A549 (cell line): ENCODE measurements around the gene MAPK12. TPM values are rescaled to one million over a fixed set of nuclear protein-coding genes. Genes with fewer than 3 reads are reported as not detected.
A peak's percentile ranks its signal among the peaks of the same experiment; 100 is the strongest.

ENCODE experiments used
- ATAC-seq, 2 experiments: fragments of 200-7000 bp in 1 of 2; fragments of >200 bp in 1 of 2; cut with Nextera tagmentation in 1 of 2; cut with Tn5 transposase in 1 of 2; 3 replicates each; pipeline versions ENCODE4 v1.8.0 to v1.9.1; 2018 to 2020; ENCODE audit warnings: mild to moderate bottlenecking in 1 of 2, moderate library complexity in 1 of 2
- CTCF ChIA-PET: fragments of 300-600 bp; sonication (Branson Sonifier 250); formaldehyde crosslinking; extraction: SDS; loops from one replicate; lab custom pipeline; 2021; ENCODE audit warnings: antibody characterized with exemption, inconsistent platforms; lab: Yijun Ruan, JAX
- POLR2A ChIA-PET: fragments of 350-600 bp; formaldehyde crosslinking; extraction: SDS; loops from one replicate; lab custom pipeline; 2021; ENCODE audit warnings: antibody characterized with exemption, inconsistent platforms; lab: Yijun Ruan, JAX
- DNase-seq, 2 experiments: peaks; one replicate each; pipeline versions ENCODE4 v3.0.0 to v3.0.0-alpha.2; 2011 to 2016; ENCODE audit warnings: low read depth in 1 of 2, low spot score in 1 of 2
- FAIRE-seq: peaks from 2 replicates; lab custom pipeline; 2011; peaks lifted over from hg19 to GRCh38; lab: Jason Lieb, UNC
- H3K27ac ChIP-seq, 2 experiments: fragments of >200 bp; sonication (Bioruptor Twin); formaldehyde crosslinking; 3 replicates each; pipeline ENCODE4 v1.5.1; 2016 to 2017
- H3K4me1 ChIP-seq: fragments of >200 bp; sonication (Bioruptor Twin); formaldehyde crosslinking; 3 replicates; pipeline ENCODE4 v1.6.1; 2016
- H3K4me2 ChIP-seq: fragments of >200 bp; sonication (Bioruptor Twin); formaldehyde crosslinking; 3 replicates; pipeline ENCODE4 v1.6.1; 2016
- H3K4me3 ChIP-seq: fragments of >200 bp; sonication (Bioruptor Twin); formaldehyde crosslinking; 3 replicates; pipeline ENCODE4 v1.5.1; 2016
- H3K9me3 ChIP-seq: fragments of >200 bp; sonication (Bioruptor Twin); formaldehyde crosslinking; 3 replicates; pipeline ENCODE4 v1.6.1; 2016
- CHD2 ChIP-seq: fragments of 150-350 bp; IDR thresholded peaks from 2 replicates; pipeline ENCODE4 v1.6.1; 2014; ENCODE audit warnings: low read length; ENCODE audit not compliant: partially characterized antibody
- EHF ChIP-seq: fragments of 250-450 bp; sonication (Bioruptor Pico); IDR thresholded peaks from 2 replicates; pipeline ENCODE4 v1.5.0; 2020; ENCODE audit warnings: mild to moderate bottlenecking
- EHMT2 ChIP-seq: fragments of 200-600 bp; sonication (generic); IDR thresholded peaks from 2 replicates; pipeline ENCODE4 v1.6.1; 2016; ENCODE audit warnings: antibody characterized with exemption, low read depth, mild to moderate bottlenecking, moderate library complexity
- HDAC2 ChIP-seq: fragments of 200-600 bp; sonication (generic); IDR thresholded peaks from 2 replicates; pipeline ENCODE4 v1.6.1; 2016
- HEYL ChIP-seq: fragments of 250-450 bp; sonication (Bioruptor Pico); IDR thresholded peaks from 2 replicates; pipeline ENCODE4 v1.8.0; 2021; ENCODE audit warnings: mild to moderate bottlenecking, moderate library complexity
- JUN ChIP-seq, 2 experiments: fragments of >200 bp; sonication (Bioruptor Twin); formaldehyde crosslinking; IDR thresholded peaks; 2 replicates in 1 of 2; 3 replicates in 1 of 2; pipeline ENCODE4 v1.6.1; 2016 to 2017
- KDM1A ChIP-seq: fragments of 200-600 bp; sonication (generic); IDR thresholded peaks from 2 replicates; pipeline ENCODE4 v1.6.1; 2016; ENCODE audit warnings: low read depth, mild to moderate bottlenecking
- PHF8 ChIP-seq: fragments of 200-600 bp; sonication (generic); IDR thresholded peaks from 2 replicates; pipeline ENCODE4 v1.6.1; 2016; ENCODE audit warnings: low read depth, mild to moderate bottlenecking, antibody characterized with exemption, moderate library complexity, borderline replicate concordance
- POLR2AphosphoS2 ChIP-seq: conservative IDR thresholded peaks from 2 replicates; pipeline ENCODE4 v1.6.1; 2012; ENCODE audit warnings: low read length, improper control_type of control experiment, inconsistent platforms
- TP53 ChIP-seq: fragments of 250-450 bp; sonication (Bioruptor Pico); IDR thresholded peaks from 2 replicates; pipeline ENCODE4 v1.5.0; 2021; ENCODE audit warnings: mild to moderate bottlenecking, moderate library complexity
- ZC3H11A ChIP-seq: fragments of 450-650 bp; IDR thresholded peaks from 2 replicates; pipeline ENCODE4 v1.6.1; 2014; ENCODE audit warnings: antibody characterized with exemption, mild to moderate bottlenecking
- WGBS: methylation state at CpG from one replicate; pipeline ENCODE4 v1.1.6; 2017; ENCODE audit errors: missing lambda C conversion rate; 5-methylcytosine and 5-hydroxymethylcytosine counted together
- polyA plus RNA-seq, 4 experiments: library from polyadenylated mRNA; depleted of rRNA in 3 of 4; stranded (reverse); fragments of >200 nt; fragmentation: RNase III in 1 of 4; extraction: RNeasy Plus Mini Kit Qiagen cat#74134 plus additional on column Dnase treatment in 1 of 4; gene quantifications; 2 replicates in 3 of 4; 3 replicates in 1 of 4; pipeline ENCODE4 v1.2.3, GENCODE V29; 2011 to 2017
- TF ChIP-seq, protein P1 (sequence below): IDR thresholded peaks from 2 replicates; pipeline ENCODE4 v1.6.1; 2012; ENCODE audit warnings: low read depth, borderline replicate concordance
- TF ChIP-seq, protein P2 (sequence below): IDR thresholded peaks from 2 replicates; pipeline ENCODE4 v1.6.1; 2012
- TF ChIP-seq, protein P3 (sequence below): fragments of 200-600 bp; sonication (generic); IDR thresholded peaks from 2 replicates; pipeline ENCODE4 v1.6.1; 2016; ENCODE audit warnings: antibody characterized with exemption, mild to moderate bottlenecking, moderate library complexity

MAPK12 gene
- polyA plus RNA-seq, 2 of the 4 experiments (the other 2 are of a cell fraction): 12.5 to 25.8 TPM

DNA sequence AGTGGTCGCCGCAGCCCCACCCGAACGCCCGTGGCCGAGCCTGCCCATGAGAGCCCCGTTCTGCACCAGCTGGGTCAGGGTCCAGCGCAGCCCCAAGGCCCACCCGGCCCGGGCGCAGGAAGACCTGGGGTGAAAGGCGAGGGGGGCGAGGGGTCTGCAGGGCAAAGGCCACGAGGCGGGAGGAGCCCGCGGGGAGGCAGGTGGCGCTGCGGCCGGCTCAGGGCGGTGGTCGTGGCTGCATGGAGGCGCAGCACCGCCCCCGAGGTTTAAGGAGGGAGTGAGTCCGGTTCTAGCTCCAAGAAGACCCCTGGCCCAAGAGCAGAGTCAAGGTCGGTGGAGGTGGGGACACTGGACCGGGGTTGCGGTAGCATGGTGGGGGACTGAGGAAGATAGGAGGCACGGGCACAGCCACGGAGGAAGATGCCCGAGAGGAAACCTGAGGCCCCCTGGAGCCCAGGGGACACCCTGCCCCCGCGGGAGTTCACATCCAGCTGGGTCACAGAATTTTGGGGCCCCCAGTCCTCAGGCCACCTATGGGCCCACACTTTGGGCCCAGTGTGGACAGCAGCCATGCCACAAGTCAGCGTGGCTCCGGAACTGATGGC lies 9.9 kb downstream of the MAPK12 start:
- CTCF ChIA-PET: interaction anchor here (0.6 to 5.6 kb wide), 22 partner anchors 9 to 252 kb away, joined by 3 to 74 read pairs (median 4); partner anchors contain the start of genes DENND6B and MAPK12
- peak overlapping the region; percentile 76 to 93 for H3K27ac ChIP-seq
- no peak for FAIRE-seq

DNA sequence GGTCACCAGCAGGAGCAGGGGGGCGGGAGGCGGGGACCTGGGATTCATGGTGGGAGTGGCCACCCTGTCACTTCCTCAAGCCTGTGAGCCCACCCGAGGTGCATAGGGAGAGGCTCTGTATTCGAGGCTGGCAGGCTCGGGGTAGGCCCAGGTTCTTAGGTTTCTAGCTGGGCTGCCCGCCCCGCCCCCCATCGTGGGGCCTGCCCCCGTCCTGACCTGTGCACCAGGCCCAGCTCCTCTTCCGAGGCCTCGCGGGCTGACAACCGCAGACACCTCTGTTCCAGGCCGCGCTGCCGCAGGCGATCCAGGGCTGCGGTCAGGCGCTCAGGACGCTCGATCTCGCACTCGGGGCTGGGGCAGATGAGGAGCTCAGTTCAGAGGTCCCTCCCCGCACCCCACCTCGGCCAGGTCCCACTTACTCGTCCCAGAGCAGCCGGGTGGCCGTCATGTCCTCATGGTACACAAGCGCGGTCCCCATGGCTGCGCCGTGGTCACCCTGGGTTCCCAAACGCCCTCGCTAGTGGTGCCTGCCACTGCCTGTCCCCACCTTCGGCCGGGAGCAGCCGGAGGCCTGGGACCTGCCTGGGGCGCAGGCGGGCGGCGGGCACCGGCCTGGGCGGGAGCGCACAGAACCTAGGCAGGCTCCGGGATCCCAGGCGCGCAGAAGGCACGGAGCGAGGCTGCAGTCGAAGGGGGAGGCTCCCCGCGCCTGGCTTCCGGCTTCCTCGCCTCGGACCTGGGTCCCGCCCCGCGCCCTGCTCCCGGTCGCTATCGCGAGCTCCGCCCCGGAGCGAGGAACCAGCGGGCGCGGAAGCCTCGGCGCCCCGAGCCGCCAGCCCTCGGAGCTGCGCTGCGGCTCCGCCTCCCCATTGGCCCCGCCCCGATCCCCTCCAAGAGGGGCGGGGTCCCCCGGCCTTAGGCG lies 10.7 kb downstream of the MAPK12 start, which contains the start of gene HDAC10:
TSS of gene HDAC10 (minus strand) at position 711 of the 922 bp plus-strand sequence. CDS start at position 478, 233 bp downstream.
- no CpG with 5 or more reads among the region's 81 CpGs for WGBS
- peaks cover 17% of the 10 kb centered on the region; the same call in 2 of the 3 replicates for H3K4me1 ChIP-seq

More for the DNA sequence above, 9.9 kb downstream of the MAPK12 start:
- peak in 1 of 2 experiments; percentile 1; a peak in 2 of 6 replicates for ATAC-seq
- Histone ChIP-seq H3K4me2 (peak overlapping the region; percentile 77), H3K9me3 (no peaks in the 10 kb centered on the region), H3K4me3 (peak overlapping the region; percentile 53), H3K4me1 (peaks cover 12% of the 10 kb centered on the region; the same call in 2 of the 3 replicates)
- TF ChIP-seq EHMT2: no peak
- no peak for TF ChIP-seq ZC3H11A
- TF ChIP-seq EHF (CRISPR knock-in tag): no peak
- TF ChIP-seq HEYL (CRISPR knock-in tag): no peak
- no peak for TF ChIP-seq HDAC2
- no peak for TF ChIP-seq KDM1A
- POLR2A ChIA-PET: interaction anchor here (1.0 to 1.5 kb wide), 3 partner anchors 9 to 16 kb away, joined by 3 to 4 read pairs (median 4); no protein-coding TSS in a partner anchor
- 61% methylated on average over 21 of the region's 36 CpGs for WGBS
- DNase-seq: no peak

More for the DNA sequence above, 10.7 kb downstream of the MAPK12 start, which contains the start of gene HDAC10:
- H3K4me2 ChIP-seq: peak within 1 kb of the TSS; percentile 77
- H3K27ac ChIP-seq: peak within 1 kb of the TSS; percentile 76 to 93
- CTCF ChIA-PET: interaction anchor here (0.8 to 5.6 kb wide), 18 partner anchors 8 to 253 kb away, joined by 3 to 74 read pairs (median 4); partner anchors contain the start of genes DENND6B and MAPK12
- ATAC-seq (peak; percentile 46 to 71), DNase-seq (peak in 1 of 2 experiments; percentile 43), FAIRE-seq (no peak)
- H3K4me3 ChIP-seq: peak within 1 kb of the TSS; percentile 53
- no peaks in the 10 kb centered on the region for H3K9me3 ChIP-seq
- TF ChIP-seq CHD2 (peak; percentile 70), PHF8 (no peak), TP53 (CRISPR knock-in tag) (0 out of 2 replicates have a peak, but pooled peaks have one; percentile 68), POLR2AphosphoS2 (no peak), JUN (IDR thresholded peaks at IDR 0.05) (peak in 1 of 2 experiments; percentile 44; a peak in 1 of 5 replicates), KDM1A (no peak)
- TF ChIP-seq, protein P1, sequence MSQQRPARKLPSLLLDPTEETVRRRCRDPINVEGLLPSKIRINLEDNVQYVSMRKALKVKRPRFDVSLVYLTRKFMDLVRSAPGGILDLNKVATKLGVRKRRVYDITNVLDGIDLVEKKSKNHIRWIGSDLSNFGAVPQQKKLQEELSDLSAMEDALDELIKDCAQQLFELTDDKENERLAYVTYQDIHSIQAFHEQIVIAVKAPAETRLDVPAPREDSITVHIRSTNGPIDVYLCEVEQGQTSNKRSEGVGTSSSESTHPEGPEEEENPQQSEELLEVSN: no peak
- TF ChIP-seq, protein P2, sequence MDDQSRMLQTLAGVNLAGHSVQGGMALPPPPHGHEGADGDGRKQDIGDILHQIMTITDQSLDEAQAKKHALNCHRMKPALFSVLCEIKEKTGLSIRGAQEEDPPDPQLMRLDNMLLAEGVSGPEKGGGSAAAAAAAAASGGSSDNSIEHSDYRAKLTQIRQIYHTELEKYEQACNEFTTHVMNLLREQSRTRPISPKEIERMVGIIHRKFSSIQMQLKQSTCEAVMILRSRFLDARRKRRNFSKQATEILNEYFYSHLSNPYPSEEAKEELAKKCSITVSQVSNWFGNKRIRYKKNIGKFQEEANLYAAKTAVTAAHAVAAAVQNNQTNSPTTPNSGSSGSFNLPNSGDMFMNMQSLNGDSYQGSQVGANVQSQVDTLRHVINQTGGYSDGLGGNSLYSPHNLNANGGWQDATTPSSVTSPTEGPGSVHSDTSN: peak; percentile 59; the same call in 1 of the 2 replicates
- TF ChIP-seq, protein P3, sequence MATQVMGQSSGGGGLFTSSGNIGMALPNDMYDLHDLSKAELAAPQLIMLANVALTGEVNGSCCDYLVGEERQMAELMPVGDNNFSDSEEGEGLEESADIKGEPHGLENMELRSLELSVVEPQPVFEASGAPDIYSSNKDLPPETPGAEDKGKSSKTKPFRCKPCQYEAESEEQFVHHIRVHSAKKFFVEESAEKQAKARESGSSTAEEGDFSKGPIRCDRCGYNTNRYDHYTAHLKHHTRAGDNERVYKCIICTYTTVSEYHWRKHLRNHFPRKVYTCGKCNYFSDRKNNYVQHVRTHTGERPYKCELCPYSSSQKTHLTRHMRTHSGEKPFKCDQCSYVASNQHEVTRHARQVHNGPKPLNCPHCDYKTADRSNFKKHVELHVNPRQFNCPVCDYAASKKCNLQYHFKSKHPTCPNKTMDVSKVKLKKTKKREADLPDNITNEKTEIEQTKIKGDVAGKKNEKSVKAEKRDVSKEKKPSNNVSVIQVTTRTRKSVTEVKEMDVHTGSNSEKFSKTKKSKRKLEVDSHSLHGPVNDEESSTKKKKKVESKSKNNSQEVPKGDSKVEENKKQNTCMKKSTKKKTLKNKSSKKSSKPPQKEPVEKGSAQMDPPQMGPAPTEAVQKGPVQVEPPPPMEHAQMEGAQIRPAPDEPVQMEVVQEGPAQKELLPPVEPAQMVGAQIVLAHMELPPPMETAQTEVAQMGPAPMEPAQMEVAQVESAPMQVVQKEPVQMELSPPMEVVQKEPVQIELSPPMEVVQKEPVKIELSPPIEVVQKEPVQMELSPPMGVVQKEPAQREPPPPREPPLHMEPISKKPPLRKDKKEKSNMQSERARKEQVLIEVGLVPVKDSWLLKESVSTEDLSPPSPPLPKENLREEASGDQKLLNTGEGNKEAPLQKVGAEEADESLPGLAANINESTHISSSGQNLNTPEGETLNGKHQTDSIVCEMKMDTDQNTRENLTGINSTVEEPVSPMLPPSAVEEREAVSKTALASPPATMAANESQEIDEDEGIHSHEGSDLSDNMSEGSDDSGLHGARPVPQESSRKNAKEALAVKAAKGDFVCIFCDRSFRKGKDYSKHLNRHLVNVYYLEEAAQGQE: peak; percentile 56
- POLR2A ChIA-PET: interaction anchor here (1.0 to 1.5 kb wide), 3 partner anchors 10 to 17 kb away, joined by 3 to 4 read pairs (median 4); no protein-coding TSS in a partner anchor
